ENCODE data around the gene TMEM258.

TMEM258 gene

GRCh38 chr11:61754534-61755482, 37.6 kb downstream of the TMEM258 start:
- DNase-seq, result no peak

- no peak for DNase-seq
Measured at GRCh38 chr11:61753672-61754071, 38.7 kb downstream of the TMEM258 start.

GRCh38 chr11:61752925-61753521, 39.4 kb downstream of the TMEM258 start:
- DNase-seq, result no peak

- no peak for DNase-seq
Measured at GRCh38 chr11:61752117-61752924, 40.1 kb downstream of the TMEM258 start, which contains the start of gene MYRF. Gene MYRF, plus strand, starts transcription at chr11:61752636. Its CDS starts 109 bp downstream, at chr11:61752745.

- DNase-seq, result no peak
Measured at GRCh38 chr11:61751384-61751783, 41.0 kb downstream of the TMEM258 start.

GRCh38 chr11:61750631-61751273, 41.6 kb downstream of the TMEM258 start:
- no peak for DNase-seq

- DNase-seq, result no peak
Measured at GRCh38 chr11:61749591-61750217, 42.7 kb downstream of the TMEM258 start.

GRCh38 chr11:61747967-61748285, 44.5 kb downstream of the TMEM258 start:
- no peak for DNase-seq

- no peak for DNase-seq
Measured at GRCh38 chr11:61747192-61747966, 45.0 kb downstream of the TMEM258 start.

GRCh38 chr11:61746442-61747191, 45.8 kb downstream of the TMEM258 start:
- DNase-seq, result no peak

- DNase-seq, result no peak
Measured at GRCh38 chr11:61745781-61746441, 46.5 kb downstream of the TMEM258 start.

- no peak for DNase-seq
Measured at GRCh38 chr11:61744609-61745156, 47.7 kb downstream of the TMEM258 start.

GRCh38 chr11:61744181-61744580, 48.2 kb downstream of the TMEM258 start:
- DNase-seq, result no peak

GRCh38 chr11:61743486-61744095, 48.8 kb downstream of the TMEM258 start:
- DNase-seq, result no peak

- DNase-seq, result no peak
Measured at GRCh38 chr11:61742391-61742790, 50.0 kb downstream of the TMEM258 start.

- DNase-seq, result no peak
Measured at GRCh38 chr11:61739966-61740365, 52.4 kb downstream of the TMEM258 start.

GRCh38 chr11:61739413-61739812, 53.0 kb downstream of the TMEM258 start:
- DNase-seq, result no peak

Data from DMS79 (cell line).